Right hindlimb (tissue), 1 donor: ENCODE data around the gene SLC50A1.
A peak's percentile ranks its signal among the peaks of the same experiment; 100 is the strongest.

Source experiments
- DNase-seq: peaks from one replicate; pipeline ENCODE4 v3.0.0-alpha.2; 2018

Gene SLC50A1

GRCh38 chr1:155171836-155172731 is 36.4 kb downstream of the SLC50A1 start:
- DNase-seq, result no peak

GRCh38 chr1:155172732-155173477 is 37.3 kb downstream of the SLC50A1 start, which contains the start of gene KRTCAP2:
TSS of gene KRTCAP2 (minus strand) at chr1:155173304. CDS start at chr1:155173224, 80 bp downstream.
- peak; percentile 96 for DNase-seq

- DNase-seq, result peak; percentile 52
These were observed 38.0 kb downstream of the SLC50A1 start, which contains the start of gene TRIM46 for GRCh38 chr1:155173478-155174323. TSS of gene TRIM46 (plus strand) at chr1:155173849. CDS start at chr1:155173967, 118 bp downstream.

- DNase-seq, result peak; percentile 52
These were observed 39.0 kb downstream of the SLC50A1 start for GRCh38 chr1:155174324-155175280.

GRCh38 chr1:155175281-155175926 is 39.8 kb downstream of the SLC50A1 start:
- DNase-seq, result no peak

- DNase-seq, result no peak
These were observed 40.3 kb downstream of the SLC50A1 start for GRCh38 chr1:155175927-155176371.

GRCh38 chr1:155176544-155177071 is 41.0 kb downstream of the SLC50A1 start:
- peak; percentile 80 for DNase-seq

- no peak for DNase-seq
These were observed 41.7 kb downstream of the SLC50A1 start for GRCh38 chr1:155177192-155177917.

GRCh38 chr1:155177918-155178281 is 42.2 kb downstream of the SLC50A1 start:
- DNase-seq, result no peak

GRCh38 chr1:155178441-155179111 is 42.9 kb downstream of the SLC50A1 start:
- DNase-seq, result no peak

- DNase-seq, result no peak
These were observed 43.7 kb downstream of the SLC50A1 start for GRCh38 chr1:155179112-155180031.

GRCh38 chr1:155181371-155182051 is 45.9 kb downstream of the SLC50A1 start:
- no peak for DNase-seq

- no peak for DNase-seq
These were observed 46.4 kb downstream of the SLC50A1 start for GRCh38 chr1:155182052-155182550.

- no peak for DNase-seq
These were observed 48.1 kb downstream of the SLC50A1 start for GRCh38 chr1:155183775-155184221.

GRCh38 chr1:155184351-155184811 is 48.7 kb downstream of the SLC50A1 start:
- no peak for DNase-seq

- no peak for DNase-seq
These were observed 49.5 kb downstream of the SLC50A1 start for GRCh38 chr1:155184835-155185782.
